HepG2 (cell line): ENCODE results near the gene SLC23A2. TPM values are rescaled to one million over a fixed set of nuclear protein-coding genes. Genes with fewer than 3 reads are reported as not detected.
"Not testable (repeated sequence)": the region's sequence is repeated elsewhere in the genome, so short reads cannot be mapped to it uniquely, and the experiment has no call there.

Experiments used
- CREB1 ChIP-seq, 2 experiments: fragments of 450-650 bp in 1 of 2; IDR thresholded peaks; 2 replicates each; pipeline ENCODE4 v1.6.1; 2016 to 2017; ENCODE audit warnings: control low read depth in 1 of 2, mild to moderate bottlenecking in 1 of 2, missing compliant biosample characterization in 1 of 2, missing genetic modification characterization in 1 of 2
- HMGXB3 ChIP-seq: sonication (generic); formaldehyde crosslinking; IDR thresholded peaks from 2 replicates; pipeline ENCODE4 v1.4.0; 2020; ENCODE audit warnings: missing genetic modification reagents, borderline replicate concordance
- HNF1A ChIP-seq, 2 experiments: sonication (generic) in 1 of 2; formaldehyde crosslinking in 1 of 2; IDR thresholded peaks; 2 replicates each; pipeline versions ENCODE4 v1.4.0 to v1.6.1; 2016 to 2020; ENCODE audit warnings: borderline replicate concordance in 1 of 2, low read depth in 1 of 2, mild to moderate bottlenecking in 1 of 2, missing genetic modification reagents in 1 of 2
- MLX ChIP-seq: IDR thresholded peaks from 2 replicates; pipeline ENCODE4 v1.6.1; 2016
- PHF8 ChIP-seq: sonication (generic); formaldehyde crosslinking; IDR thresholded peaks from 2 replicates; pipeline ENCODE4 v1.5.0; 2020; ENCODE audit warnings: missing genetic modification reagents
- RARA ChIP-seq: IDR thresholded peaks from 2 replicates; pipeline ENCODE4 v1.6.1; 2016; ENCODE audit warnings: missing genetic modification reagents, missing compliant biosample characterization
- YEATS4 ChIP-seq: sonication (generic); formaldehyde crosslinking; IDR thresholded peaks from 2 replicates; pipeline ENCODE4 v1.4.0; 2020; ENCODE audit warnings: missing genetic modification reagents, borderline replicate concordance
- ZBTB25 ChIP-seq: IDR thresholded peaks from 2 replicates; pipeline ENCODE4 v1.6.1; 2018; ENCODE audit warnings: missing genetic modification reagents
- ZEB1 ChIP-seq: IDR thresholded peaks from 2 replicates; pipeline ENCODE4 v1.6.1; 2012; ENCODE audit warnings: mild to moderate bottlenecking, low read depth, inconsistent platforms; ENCODE audit not compliant: insufficient replicate concordance
- ZNF12 ChIP-seq: sonication (generic); formaldehyde crosslinking; IDR thresholded peaks from 2 replicates; pipeline ENCODE4 v1.5.0; 2020; ENCODE audit warnings: missing genetic modification reagents
- polyA plus RNA-seq, 8 experiments: library from polyadenylated mRNA; depleted of rRNA in 3 of 8; stranded (reverse) in 7 of 8; unstranded in 1 of 8; fragments of >200 nt; fragmentation: Illumina TruSeq in 4 of 8; extraction: Trizol in 4 of 8; gene quantifications; 2 replicates each; pipeline versions ENCODE4 v1.2.1 to v1.2.3, GENCODE V29; 2011 to 2016; ENCODE audit warnings: low read depth in 4 of 8, missing spikeins in 1 of 8, mixed read lengths in 1 of 8; ENCODE audit not compliant: insufficient read depth in 1 of 8
- total RNA-seq, 5 experiments: library from RNA; depleted of rRNA; stranded (reverse); fragments of >200 nt; fragmentation: Illumina TruSeq; extraction: Trizol; gene quantifications; 2 replicates each; pipeline ENCODE4 v1.2.3, GENCODE V29; 2016; ENCODE audit warnings: low read depth in 1 of 5
- TF ChIP-seq, protein P1 (sequence below): sonication (generic); formaldehyde crosslinking; IDR thresholded peaks from 2 replicates; pipeline ENCODE4 v1.4.0; 2020; ENCODE audit warnings: missing genetic modification reagents
- TF ChIP-seq, protein P2 (sequence below): sonication (generic); formaldehyde crosslinking; IDR thresholded peaks from 2 replicates; pipeline ENCODE4 v1.5.0; 2020; ENCODE audit warnings: missing genetic modification reagents

The SLC23A2 gene
- total and polyA plus RNA-seq, 2 of the 13 experiments (the other 11 are each of a cell fraction or from before 2014, with no cell fraction given) = 42.2 to 51.2 TPM

GRCh38 chr20:5028258-5029059 lies 27.1 kb upstream of the SLC23A2 start (continued):
- TF ChIP-seq, protein P1, sequence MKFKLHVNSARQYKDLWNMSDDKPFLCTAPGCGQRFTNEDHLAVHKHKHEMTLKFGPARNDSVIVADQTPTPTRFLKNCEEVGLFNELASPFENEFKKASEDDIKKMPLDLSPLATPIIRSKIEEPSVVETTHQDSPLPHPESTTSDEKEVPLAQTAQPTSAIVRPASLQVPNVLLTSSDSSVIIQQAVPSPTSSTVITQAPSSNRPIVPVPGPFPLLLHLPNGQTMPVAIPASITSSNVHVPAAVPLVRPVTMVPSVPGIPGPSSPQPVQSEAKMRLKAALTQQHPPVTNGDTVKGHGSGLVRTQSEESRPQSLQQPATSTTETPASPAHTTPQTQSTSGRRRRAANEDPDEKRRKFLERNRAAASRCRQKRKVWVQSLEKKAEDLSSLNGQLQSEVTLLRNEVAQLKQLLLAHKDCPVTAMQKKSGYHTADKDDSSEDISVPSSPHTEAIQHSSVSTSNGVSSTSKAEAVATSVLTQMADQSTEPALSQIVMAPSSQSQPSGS (CRISPR knock-in tag) = peak; percentile 81
- peak; percentile 67; the same call in 1 of the 2 replicates for TF ChIP-seq ZBTB25 (CRISPR knock-in tag)
- TF ChIP-seq CREB1 (IDR thresholded peaks at IDR 0.05) = 0 out of 2 replicates have a peak, but pooled peaks have one; percentile 6
- not testable (repeated sequence) for TF ChIP-seq CREB1 (CRISPR knock-in tag; IDR thresholded peaks at IDR 0.05); HNF1A (CRISPR knock-in tag; IDR thresholded peaks at IDR 0.05; ENCODE audit: borderline replicate concordance)
- peak; percentile 19; the same call in 1 of the 2 replicates for TF ChIP-seq HNF1A (IDR thresholded peaks at IDR 0.05; ENCODE audit: low read depth)
- TF ChIP-seq PHF8 = peak; percentile 8; the same call in 1 of the 2 replicates
- 0 out of 2 replicates have a peak, but pooled peaks have one; percentile 52 for TF ChIP-seq HMGXB3 (CRISPR knock-in tag)
- TF ChIP-seq, protein P2, sequence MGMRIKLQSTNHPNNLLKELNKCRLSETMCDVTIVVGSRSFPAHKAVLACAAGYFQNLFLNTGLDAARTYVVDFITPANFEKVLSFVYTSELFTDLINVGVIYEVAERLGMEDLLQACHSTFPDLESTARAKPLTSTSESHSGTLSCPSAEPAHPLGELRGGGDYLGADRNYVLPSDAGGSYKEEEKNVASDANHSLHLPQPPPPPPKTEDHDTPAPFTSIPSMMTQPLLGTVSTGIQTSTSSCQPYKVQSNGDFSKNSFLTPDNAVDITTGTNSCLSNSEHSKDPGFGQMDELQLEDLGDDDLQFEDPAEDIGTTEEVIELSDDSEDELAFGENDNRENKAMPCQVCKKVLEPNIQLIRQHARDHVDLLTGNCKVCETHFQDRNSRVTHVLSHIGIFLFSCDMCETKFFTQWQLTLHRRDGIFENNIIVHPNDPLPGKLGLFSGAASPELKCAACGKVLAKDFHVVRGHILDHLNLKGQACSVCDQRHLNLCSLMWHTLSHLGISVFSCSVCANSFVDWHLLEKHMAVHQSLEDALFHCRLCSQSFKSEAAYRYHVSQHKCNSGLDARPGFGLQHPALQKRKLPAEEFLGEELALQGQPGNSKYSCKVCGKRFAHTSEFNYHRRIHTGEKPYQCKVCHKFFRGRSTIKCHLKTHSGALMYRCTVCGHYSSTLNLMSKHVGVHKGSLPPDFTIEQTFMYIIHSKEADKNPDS (CRISPR knock-in tag) = peak; percentile 86
- TF ChIP-seq MLX = 0 out of 2 replicates have a peak, but pooled peaks have one; percentile 15
- 0 out of 2 replicates have a peak, but pooled peaks have one; percentile 25 for TF ChIP-seq YEATS4 (CRISPR knock-in tag)
- peak; percentile 82 for TF ChIP-seq RARA
- peak; percentile 78 for TF ChIP-seq ZEB1
- TF ChIP-seq ZNF12 (CRISPR knock-in tag) = peak; percentile 11; the same call in 1 of the 2 replicates
